HepG2 (cell line): Measurements from ENCODE around the gene TNFAIP8L3. TPM values are rescaled to one million over a fixed set of nuclear protein-coding genes. Genes with fewer than 3 reads are reported as not detected.

Source experiments
- ATAC-seq: fragments of 200-7000 bp; cut with Tn5 transposase; 3 replicates; pipeline ENCODE4 v1.9.1; 2020; ENCODE audit warnings: mild to moderate bottlenecking, moderate library complexity
- BruUV-seq: library from RNA; stranded (reverse); fragments of 400-500 nt; replicated peaks from 2 replicates; lab custom pipeline; 2021; lab: Mats Ljungman, UMichigan
- CTCF ChIA-PET: fragments of 300-600 bp; formaldehyde crosslinking; extraction: SDS; loops from one replicate; lab custom pipeline; 2021; ENCODE audit warnings: low total read pairs, inconsistent platforms, low intra/inter-chr PET ratio; lab: Yijun Ruan, JAX
- POLR2A ChIA-PET: fragments of 350-600 bp; sonication (Branson Sonifier 250); formaldehyde crosslinking; loops from one replicate; lab custom pipeline; 2020; ENCODE audit warnings: antibody characterized with exemption, inconsistent platforms; lab: Yijun Ruan, JAX
- DNase-seq: peaks from one replicate; pipeline ENCODE4 v3.0.0-alpha.2; 2015; ENCODE audit warnings: low spot score
- FAIRE-seq: peaks from 3 replicates; lab custom pipeline; 2011; peaks lifted over from hg19 to GRCh38; lab: Jason Lieb, UNC
- H2AFZ ChIP-seq: one replicate; pipeline ENCODE4 v1.6.1; 2011; ENCODE audit warnings: low read length, inconsistent platforms
- H3K27ac ChIP-seq: fragments of 300-600 bp; 3 replicates; pipeline ENCODE4 v1.8.0; 2011; ENCODE audit warnings: mixed run types, mild to moderate bottlenecking, mixed read lengths, low read length, inconsistent platforms; ENCODE audit not compliant: insufficient read depth; ENCODE audit errors: extremely low read length
- H3K27me3 ChIP-seq, 2 experiments: fragments of 200-600 bp in 1 of 2; 2 replicates in 1 of 2; 3 replicates in 1 of 2; pipeline versions ENCODE4 v1.6.0 to v1.8.0; 2011; ENCODE audit warnings: low read length in 2 of 2, mild to moderate bottlenecking in 2 of 2, moderate library complexity in 2 of 2, inconsistent platforms in 1 of 2; ENCODE audit not compliant: insufficient read depth in 2 of 2, control insufficient read depth in 1 of 2
- H3K36me3 ChIP-seq, 2 experiments: fragments of 200-600 bp in 1 of 2; replicated peaks in 1 of 2; 2 replicates in 1 of 2; 3 replicates in 1 of 2; pipeline versions ENCODE4 v1.5.1 to v1.8.0; 2011; ENCODE audit warnings: low read length in 2 of 2, inconsistent platforms in 1 of 2; ENCODE audit not compliant: insufficient read depth in 2 of 2, control insufficient read depth in 1 of 2
- H3K4me1 ChIP-seq: 2 replicates; pipeline ENCODE4 v1.5.1; 2012; ENCODE audit warnings: low read length, inconsistent platforms; ENCODE audit not compliant: insufficient read depth
- H3K4me2 ChIP-seq: 2 replicates; pipeline ENCODE4 v1.6.0; 2011; ENCODE audit warnings: low read depth, low read length, inconsistent platforms
- H3K4me3 ChIP-seq, 3 experiments: fragments of 200-600 bp in 1 of 3; sonication (generic), shearing (Covaris generic) in 1 of 3; replicated peaks in 1 of 3; 2 replicates each; pipeline ENCODE4 v1.5.1; 2011 to 2016; ENCODE audit warnings: low read length in 3 of 3, inconsistent platforms in 2 of 3, low read depth in 2 of 3, mild to moderate bottlenecking in 2 of 3, control low read depth in 1 of 3, mixed read lengths in 1 of 3; ENCODE audit not compliant: insufficient read depth in 1 of 3
- H3K79me2 ChIP-seq: one replicate; pipeline ENCODE4 v1.6.1; 2011; ENCODE audit warnings: low read length, inconsistent platforms; ENCODE audit not compliant: insufficient read depth
- H3K9ac ChIP-seq: 2 replicates; pipeline ENCODE4 v1.6.0; 2011; ENCODE audit warnings: mild to moderate bottlenecking, low read depth, low read length, inconsistent platforms; ENCODE audit not compliant: insufficient read depth
- H3K9me3 ChIP-seq: 2 replicates; pipeline ENCODE4 v1.5.1; 2012; ENCODE audit warnings: mild to moderate bottlenecking, low read length
- H4K20me1 ChIP-seq: 2 replicates; pipeline ENCODE4 v1.6.0; 2011; ENCODE audit warnings: inconsistent platforms, mild to moderate bottlenecking, low read length, moderate library complexity; ENCODE audit not compliant: insufficient read depth
- BCL6 ChIP-seq: IDR thresholded peaks from 2 replicates; pipeline ENCODE4 v1.6.1; 2016; ENCODE audit warnings: missing genetic modification reagents, missing compliant biosample characterization
- HDAC1 ChIP-seq: sonication (generic); formaldehyde crosslinking; IDR thresholded peaks from 2 replicates; pipeline ENCODE4 v1.5.1; 2020; ENCODE audit warnings: mild to moderate bottlenecking, missing genetic modification reagents
- HNRNPLL ChIP-seq: fragments of 200-400 bp; formaldehyde crosslinking; IDR thresholded peaks from 2 replicates; pipeline ENCODE4 v1.6.1; 2017; ENCODE audit warnings: mild to moderate bottlenecking, low read depth, low read length; ENCODE audit not compliant: poor library complexity, severe bottlenecking
- MIER3 ChIP-seq: IDR thresholded peaks from 2 replicates; pipeline ENCODE4 v1.6.1; 2016; ENCODE audit warnings: missing compliant biosample characterization, borderline replicate concordance
- NFIC ChIP-seq: IDR thresholded peaks from 2 replicates; pipeline ENCODE4 v1.6.1; 2012; ENCODE audit warnings: mild to moderate bottlenecking, low read length, inconsistent platforms
- RXRB ChIP-seq: IDR thresholded peaks from 2 replicates; pipeline ENCODE4 v1.6.1; 2016; ENCODE audit warnings: borderline replicate concordance, missing genetic modification reagents, missing compliant biosample characterization
- ZKSCAN8 ChIP-seq: IDR thresholded peaks from 2 replicates; pipeline ENCODE4 v1.6.1; 2016; ENCODE audit warnings: borderline replicate concordance, missing genetic modification reagents, missing compliant biosample characterization
- ZNF660 ChIP-seq: sonication (generic); formaldehyde crosslinking; IDR thresholded peaks from 2 replicates; pipeline ENCODE4 v1.5.1; 2020; ENCODE audit warnings: mild to moderate bottlenecking, low read depth, missing genetic modification reagents, borderline replicate concordance
- ZNF781 ChIP-seq: sonication (generic); formaldehyde crosslinking; IDR thresholded peaks from 2 replicates; pipeline ENCODE4 v1.5.1; 2020; ENCODE audit warnings: borderline replicate concordance, mild to moderate bottlenecking, missing genetic modification reagents; ENCODE audit errors: not compliant biosample characterization
- ZNF782 ChIP-seq: sonication (generic); formaldehyde crosslinking; IDR thresholded peaks from 2 replicates; pipeline ENCODE4 v1.4.0; 2020; ENCODE audit warnings: missing genetic modification reagents, mild to moderate bottlenecking, borderline replicate concordance
- WGBS: methylation state at CpG from one replicate; pipeline ENCODE4 v1.1.6; 2017; ENCODE audit warnings: low lambda C conversion rate; 5-methylcytosine and 5-hydroxymethylcytosine counted together
- in situ Hi-C: cut with HindIII; loops from 2 replicates; pipeline ENCODE4 v1.10.0; 2017; ENCODE audit warnings: low pct_unique_long_range_greater_than_20kb; ENCODE audit not compliant: extremely low pct_ligation_motif_present
- intact Hi-C: fragments of 100-400 bp; cut with micrococcal nuclease; formaldehyde crosslinking; loops from one replicate; pipeline ENCODE4 v1.10.0; 2022; ENCODE audit not compliant: unreplicated experiment
- polyA plus RNA-seq, 8 experiments: library from polyadenylated mRNA; depleted of rRNA in 3 of 8; stranded (reverse) in 7 of 8; unstranded in 1 of 8; fragments of >200 nt; fragmentation: Illumina TruSeq in 4 of 8; extraction: Trizol in 4 of 8; gene quantifications; 2 replicates each; pipeline versions ENCODE4 v1.2.1 to v1.2.3, GENCODE V29; 2011 to 2016; ENCODE audit warnings: low read depth in 4 of 8, missing spikeins in 1 of 8, mixed read lengths in 1 of 8; ENCODE audit not compliant: insufficient read depth in 1 of 8
- total RNA-seq, 5 experiments: library from RNA; depleted of rRNA; stranded (reverse); fragments of >200 nt; fragmentation: Illumina TruSeq; extraction: Trizol; gene quantifications; 2 replicates each; pipeline ENCODE4 v1.2.3, GENCODE V29; 2016; ENCODE audit warnings: low read depth in 1 of 5
- TF ChIP-seq, protein P1 (sequence below): IDR thresholded peaks from 2 replicates; pipeline ENCODE4 v1.6.1; 2016; ENCODE audit warnings: missing biosample characterization, missing genetic modification reagents, low read depth
- TF ChIP-seq, protein P2 (sequence below): sonication (generic); formaldehyde crosslinking; IDR thresholded peaks from 2 replicates; pipeline ENCODE4 v1.5.0; 2020; ENCODE audit warnings: missing genetic modification reagents
- TF ChIP-seq, protein P3 (sequence below): sonication (generic); formaldehyde crosslinking; IDR thresholded peaks from 2 replicates; pipeline ENCODE4 v1.4.0; 2020; ENCODE audit warnings: missing genetic modification reagents, borderline replicate concordance

The TNFAIP8L3 gene
- total and polyA plus RNA-seq, 2 of the 13 experiments (the other 11 are each of a cell fraction or from before 2014, with no cell fraction given) = 0.15 to 4.0 TPM

DNA sequence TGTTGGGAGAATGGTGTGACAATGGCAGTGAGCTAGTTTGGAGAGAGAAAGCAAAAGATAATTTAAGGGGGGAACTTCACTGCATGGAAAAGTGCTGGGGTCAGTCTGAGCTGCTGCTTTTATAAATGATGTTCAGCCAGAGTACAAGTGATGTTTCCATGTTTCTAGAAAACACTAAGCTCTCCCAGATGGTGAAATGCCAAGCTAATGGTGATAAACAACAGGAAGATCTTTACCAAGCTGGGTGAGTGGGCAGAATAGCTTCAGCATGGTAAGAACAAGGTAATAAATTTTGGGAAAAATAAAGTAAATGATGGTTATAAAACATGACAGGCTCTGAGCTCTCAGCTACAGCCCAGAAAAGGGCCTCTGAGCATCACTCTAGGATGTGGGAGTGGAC lies 29.4 kb downstream of the TNFAIP8L3 start:
- Histone ChIP-seq H3K4me1 (peaks cover 5% of the 10 kb centered on the region), H3K36me3 (0 out of 5 replicates have a peak, but pooled peaks cover 0 to 2% of the 10 kb centered on the region in 2 experiments), H3K9me3 (no peaks in the 10 kb centered on the region), H3K27ac (no peak overlapping the region), H4K20me1 (peaks cover 8% of the 10 kb centered on the region), H3K9ac (no peak overlapping the region)
- FAIRE-seq (no peak), ATAC-seq (no peak), DNase-seq (no peak)
- intact Hi-C loops = no loop called here
- BruUV-seq = no TSS peak
- in situ Hi-C loops = no loop called here
- no peak for TF ChIP-seq MIER3 (CRISPR knock-in tag)
- TF ChIP-seq, all 625 proteins: peak for 0
- Histone ChIP-seq H3K27me3 (no peaks in the 10 kb centered on the region), H3K79me2 (no peaks in the 10 kb centered on the region), H3K4me2 (no peak overlapping the region), H2AFZ (no peak overlapping the region), H3K4me3 (no peak overlapping the region)
- POLR2A ChIA-PET = no interaction called here
- CTCF ChIA-PET = no interaction called here

DNA sequence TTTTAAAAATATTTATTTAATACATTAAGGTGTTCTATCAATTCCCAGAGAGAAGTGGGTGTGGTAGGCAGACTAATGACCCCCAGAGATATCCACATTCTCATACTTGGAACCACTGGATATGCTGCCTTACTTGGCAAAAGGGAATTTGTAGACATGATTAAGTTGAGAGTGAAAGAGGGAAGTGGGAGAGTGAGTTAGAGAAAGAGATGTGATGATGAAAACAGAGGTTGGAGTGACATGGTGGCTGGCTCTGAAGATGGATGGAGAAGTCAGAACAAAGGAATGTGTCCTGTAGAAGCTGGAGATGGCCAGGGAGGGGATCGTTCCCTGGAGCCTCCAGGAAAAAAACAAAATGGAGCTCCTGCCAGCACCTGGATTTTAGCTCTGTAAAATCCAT lies 32.0 kb downstream of the TNFAIP8L3 start:
- intact Hi-C loops = no loop called here
- no peak for TF ChIP-seq ZKSCAN8 (CRISPR knock-in tag)
- no peak for TF ChIP-seq HDAC1 (CRISPR knock-in tag)
- TF ChIP-seq RXRB (CRISPR knock-in tag) = no peak
- no peak for TF ChIP-seq ZNF781 (CRISPR knock-in tag)
- no peak for TF ChIP-seq HNRNPLL
- TF ChIP-seq, protein P1, sequence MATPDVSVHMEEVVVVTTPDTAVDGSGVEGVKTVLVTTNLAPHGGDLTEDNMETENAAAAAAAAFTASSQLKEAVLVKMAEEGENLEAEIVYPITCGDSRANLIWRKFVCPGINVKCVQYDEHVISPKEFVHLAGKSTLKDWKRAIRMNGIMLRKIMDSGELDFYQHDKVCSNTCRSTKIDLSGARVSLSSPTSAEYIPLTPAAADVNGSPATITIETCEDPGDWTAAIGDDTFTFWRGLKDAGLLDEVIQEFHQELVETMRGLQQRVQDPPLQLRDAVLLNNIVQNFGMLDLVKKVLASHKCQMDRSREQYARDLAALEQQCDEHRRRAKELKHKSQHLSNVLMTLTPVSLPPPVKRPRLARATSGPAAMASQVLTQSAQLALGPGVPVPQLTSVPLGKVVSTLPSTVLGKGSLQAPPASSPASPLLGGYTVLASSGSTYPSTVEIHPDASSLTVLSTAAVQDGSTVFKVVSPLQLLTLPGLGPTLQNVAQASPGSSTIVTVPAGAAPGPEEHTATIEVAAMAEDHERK = no peak
- no peak for TF ChIP-seq ZNF782
- no peak for TF ChIP-seq NFIC
- no peak for TF ChIP-seq ZNF660
- TF ChIP-seq, protein P2, sequence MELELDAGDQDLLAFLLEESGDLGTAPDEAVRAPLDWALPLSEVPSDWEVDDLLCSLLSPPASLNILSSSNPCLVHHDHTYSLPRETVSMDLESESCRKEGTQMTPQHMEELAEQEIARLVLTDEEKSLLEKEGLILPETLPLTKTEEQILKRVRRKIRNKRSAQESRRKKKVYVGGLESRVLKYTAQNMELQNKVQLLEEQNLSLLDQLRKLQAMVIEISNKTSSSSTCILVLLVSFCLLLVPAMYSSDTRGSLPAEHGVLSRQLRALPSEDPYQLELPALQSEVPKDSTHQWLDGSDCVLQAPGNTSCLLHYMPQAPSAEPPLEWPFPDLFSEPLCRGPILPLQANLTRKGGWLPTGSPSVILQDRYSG (CRISPR knock-in tag) = no peak
- TF ChIP-seq, protein P3, sequence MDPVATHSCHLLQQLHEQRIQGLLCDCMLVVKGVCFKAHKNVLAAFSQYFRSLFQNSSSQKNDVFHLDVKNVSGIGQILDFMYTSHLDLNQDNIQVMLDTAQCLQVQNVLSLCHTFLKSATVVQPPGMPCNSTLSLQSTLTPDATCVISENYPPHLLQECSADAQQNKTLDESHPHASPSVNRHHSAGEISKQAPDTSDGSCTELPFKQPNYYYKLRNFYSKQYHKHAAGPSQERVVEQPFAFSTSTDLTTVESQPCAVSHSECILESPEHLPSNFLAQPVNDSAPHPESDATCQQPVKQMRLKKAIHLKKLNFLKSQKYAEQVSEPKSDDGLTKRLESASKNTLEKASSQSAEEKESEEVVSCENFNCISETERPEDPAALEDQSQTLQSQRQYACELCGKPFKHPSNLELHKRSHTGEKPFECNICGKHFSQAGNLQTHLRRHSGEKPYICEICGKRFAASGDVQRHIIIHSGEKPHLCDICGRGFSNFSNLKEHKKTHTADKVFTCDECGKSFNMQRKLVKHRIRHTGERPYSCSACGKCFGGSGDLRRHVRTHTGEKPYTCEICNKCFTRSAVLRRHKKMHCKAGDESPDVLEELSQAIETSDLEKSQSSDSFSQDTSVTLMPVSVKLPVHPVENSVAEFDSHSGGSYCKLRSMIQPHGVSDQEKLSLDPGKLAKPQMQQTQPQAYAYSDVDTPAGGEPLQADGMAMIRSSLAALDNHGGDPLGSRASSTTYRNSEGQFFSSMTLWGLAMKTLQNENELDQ (CRISPR knock-in tag) = no peak
- TF ChIP-seq BCL6 (CRISPR knock-in tag) = no peak

More for the DNA sequence above, 32.0 kb downstream of the TNFAIP8L3 start:
- DNase-seq = no peak
- Histone ChIP-seq H2AFZ (no peak overlapping the region), H3K4me1 (peaks cover 24% of the 10 kb centered on the region), H3K27ac (no peak overlapping the region), H3K36me3 (0 out of 5 replicates have a peak, but pooled peaks cover 2 to 3% of the 10 kb centered on the region in 2 experiments), H3K4me3 (no peak overlapping the region), H4K20me1 (peaks cover 15% of the 10 kb centered on the region), H3K9ac (no peak overlapping the region), H3K4me2 (no peak overlapping the region), H3K27me3 (no peaks in the 10 kb centered on the region), H3K9me3 (no peaks in the 10 kb centered on the region), H3K79me2 (peaks cover under 1% of the 10 kb centered on the region)
- no TSS peak for BruUV-seq
- POLR2A ChIA-PET = no interaction called here
- no peak for ATAC-seq
- in situ Hi-C loops = no loop called here
- FAIRE-seq = no peak
- WGBS = 96% methylated on average over 1 of the region's 1 CpG
- CTCF ChIA-PET = no interaction called here
